ENCODE measurements around the gene DIP2C.
"Not testable (repeated sequence)": the region's sequence is repeated elsewhere in the genome, so short reads cannot be mapped to it uniquely, and the experiment has no call there.

DIP2C gene

DNA sequence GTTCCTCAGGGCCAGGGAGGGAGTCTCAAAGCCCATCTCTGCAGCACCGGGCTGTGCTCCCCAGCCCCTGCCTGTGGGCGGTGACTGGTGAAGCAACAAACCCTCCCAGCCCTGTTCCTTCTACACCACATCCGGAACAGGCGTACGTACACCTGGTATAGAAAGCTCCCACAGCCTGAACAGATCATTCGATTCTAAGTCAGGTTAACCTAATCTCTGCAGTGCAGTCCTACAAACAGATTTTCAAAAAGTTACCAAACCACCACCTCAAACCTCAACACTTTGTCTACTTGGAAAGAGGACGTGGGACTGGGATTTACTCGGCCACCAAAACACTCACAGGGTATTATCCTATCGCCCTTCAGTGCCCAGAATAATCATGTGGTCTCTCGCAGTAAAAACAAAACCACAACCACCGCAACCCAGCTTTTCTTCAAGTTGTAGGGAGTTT lies 238.4 kb downstream of the DIP2C start:
- DNase-seq (ENCODE audit: low read depth in 3 of 3), result peak; percentile 12 to 38 (median 28)

DNA sequence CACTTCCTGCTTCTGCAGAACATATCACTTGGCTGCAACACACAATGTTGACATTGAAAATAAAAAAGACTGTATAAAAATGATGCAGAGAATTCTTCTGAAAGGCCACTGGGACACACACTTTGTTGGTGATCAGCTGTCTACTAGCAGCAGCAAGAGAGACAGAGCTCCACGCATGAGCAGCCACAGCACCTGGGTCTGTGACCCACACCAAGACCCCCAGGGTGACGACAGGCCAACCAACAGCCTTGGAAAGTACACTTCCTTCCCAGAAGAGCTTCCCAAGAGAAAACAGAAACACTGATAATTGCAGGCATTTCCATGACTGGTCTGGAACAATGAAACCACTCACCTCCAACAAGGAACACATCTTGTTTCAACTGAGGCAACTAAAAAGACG lies 239.0 kb downstream of the DIP2C start:
- no peak for DNase-seq (ENCODE audit: low read depth in 3 of 3)

- not testable (repeated sequence) for DNase-seq (ENCODE audit: low read depth in 3 of 3)
These were observed 240.1 kb downstream of the DIP2C start for GRCh38 chr10:449331-449730.

- DNase-seq (ENCODE audit: low read depth in 3 of 3), result no peak
These were observed 246.0 kb downstream of the DIP2C start for GRCh38 chr10:443459-443858.

DNA sequence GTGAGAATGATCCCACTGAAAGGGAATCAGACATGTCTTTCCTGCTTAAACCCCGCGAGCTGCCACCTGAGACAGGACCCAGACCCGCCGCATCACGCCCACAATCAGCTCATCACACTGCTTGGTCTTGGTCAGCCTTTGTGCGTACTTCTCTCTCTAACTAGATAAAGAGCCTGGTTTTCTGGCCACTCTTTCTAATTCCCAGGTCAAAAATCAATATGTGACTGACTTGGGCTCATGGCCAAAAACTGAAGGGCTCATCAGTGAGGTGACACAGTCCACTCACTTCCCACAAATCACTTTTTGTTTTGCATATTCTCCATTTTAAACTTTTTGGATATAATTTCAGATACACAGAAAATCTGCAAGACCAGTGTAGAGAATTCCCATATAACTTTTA lies 247.3 kb downstream of the DIP2C start:
- DNase-seq (ENCODE audit: low read depth in 3 of 3), result no peak

- no peak for DNase-seq (ENCODE audit: low read depth in 3 of 3)
These were observed 247.8 kb downstream of the DIP2C start for GRCh38 chr10:441659-442058.

GRCh38 chr10:440127-440526 lies 249.3 kb downstream of the DIP2C start:
- DNase-seq (ENCODE audit: low read depth in 3 of 3), result no peak

DNA sequence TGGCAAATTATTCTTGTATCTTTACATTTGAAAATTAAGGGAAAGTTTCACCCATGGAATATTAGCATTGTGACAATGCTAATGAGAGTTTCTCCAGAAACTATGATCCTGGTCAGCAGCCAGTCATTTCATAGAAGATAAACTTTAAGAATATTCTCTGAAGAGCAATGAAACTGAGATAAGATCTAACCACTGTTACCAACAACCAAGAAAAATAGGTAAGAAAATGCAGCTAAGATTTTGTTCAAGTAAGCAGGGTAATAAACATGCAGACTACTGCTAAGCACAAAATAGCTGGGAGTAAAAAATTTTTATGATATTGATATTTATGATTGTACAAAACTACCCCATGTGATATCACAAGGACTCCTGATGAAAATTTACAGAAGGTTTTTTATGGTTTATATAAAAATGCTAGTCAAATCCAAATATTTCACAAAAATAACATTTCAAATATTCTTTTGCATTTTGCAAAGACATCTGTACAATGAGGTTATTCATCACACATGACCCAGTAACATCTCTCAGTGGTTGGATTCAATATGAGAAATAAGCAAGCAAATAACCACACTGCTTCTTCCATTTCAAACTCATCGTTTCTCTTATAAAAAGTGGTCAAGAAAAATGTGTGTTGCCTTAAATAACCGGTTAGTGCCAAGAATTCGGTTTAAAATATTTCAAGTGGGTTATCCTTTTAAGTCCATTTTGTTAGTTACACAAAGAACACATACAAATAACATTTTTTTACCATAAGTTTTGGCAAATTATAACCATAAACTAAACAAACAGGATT lies 251.6 kb downstream of the DIP2C start:
- DNase-seq (ENCODE audit: low read depth in 3 of 3), result no peak

- DNase-seq (ENCODE audit: low read depth in 3 of 3), result no peak
These were observed 252.4 kb downstream of the DIP2C start for GRCh38 chr10:436911-437665.

DNA sequence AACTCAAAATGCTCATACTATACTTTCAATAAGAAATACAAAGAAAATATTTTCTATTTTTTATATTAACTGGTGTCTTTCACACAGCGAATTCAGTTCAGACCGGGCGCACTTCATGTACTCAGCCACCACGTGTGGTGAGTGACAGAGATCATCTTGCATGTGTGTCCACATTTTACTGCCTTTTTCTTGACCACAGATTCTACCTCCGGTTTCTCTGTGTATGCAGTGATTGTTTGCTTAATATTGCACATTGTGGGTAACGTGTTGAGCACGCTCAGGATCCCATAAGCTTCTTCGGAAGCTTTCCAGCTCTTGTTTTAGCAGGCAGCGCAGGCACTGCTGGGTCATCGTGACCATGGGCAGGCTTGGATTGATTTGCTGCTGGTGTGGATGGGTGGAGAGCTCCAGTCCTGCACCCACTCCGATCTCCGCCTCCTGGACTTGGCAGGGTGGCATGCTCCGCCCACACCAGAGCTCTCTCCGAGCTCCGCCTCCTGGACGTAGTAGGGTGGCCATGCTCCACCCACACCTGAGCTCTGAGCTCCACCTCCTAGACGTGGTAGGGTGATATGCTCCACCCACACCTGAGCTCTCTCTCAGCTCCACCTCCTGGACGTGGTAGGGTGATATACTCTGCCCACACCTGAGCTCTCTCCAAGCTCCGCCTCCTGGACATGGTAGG lies 253.3 kb downstream of the DIP2C start:
- no peak for DNase-seq (ENCODE audit: low read depth in 3 of 3)

- no peak for DNase-seq (ENCODE audit: low read depth in 3 of 3)
These were observed 254.1 kb downstream of the DIP2C start for GRCh38 chr10:435397-435796.

- no peak for DNase-seq (ENCODE audit: low read depth in 3 of 3)
These were observed 259.8 kb downstream of the DIP2C start for GRCh38 chr10:429696-430095.

- no peak for DNase-seq (ENCODE audit: low read depth in 3 of 3)
These were observed 261.5 kb downstream of the DIP2C start for GRCh38 chr10:427761-428519.

DNA sequence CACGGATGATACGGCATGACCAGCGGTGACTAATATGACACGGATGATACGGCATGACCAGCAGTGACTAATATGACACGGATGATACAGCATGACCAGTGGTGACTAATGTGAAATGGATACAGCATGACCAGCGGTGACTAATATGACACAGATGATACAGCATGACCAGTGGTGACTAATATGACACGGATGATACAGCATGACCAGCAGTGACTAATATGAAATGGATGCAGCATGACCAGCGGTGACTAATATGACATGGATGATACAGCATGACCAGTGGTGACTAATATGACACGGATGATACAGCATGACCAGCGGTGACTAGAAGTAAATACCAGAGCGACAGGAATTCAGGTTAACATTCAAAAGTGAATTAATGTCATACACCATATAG lies 264.1 kb downstream of the DIP2C start:
- DNase-seq (ENCODE audit: low read depth in 3 of 3), result not testable (repeated sequence)

DNA sequence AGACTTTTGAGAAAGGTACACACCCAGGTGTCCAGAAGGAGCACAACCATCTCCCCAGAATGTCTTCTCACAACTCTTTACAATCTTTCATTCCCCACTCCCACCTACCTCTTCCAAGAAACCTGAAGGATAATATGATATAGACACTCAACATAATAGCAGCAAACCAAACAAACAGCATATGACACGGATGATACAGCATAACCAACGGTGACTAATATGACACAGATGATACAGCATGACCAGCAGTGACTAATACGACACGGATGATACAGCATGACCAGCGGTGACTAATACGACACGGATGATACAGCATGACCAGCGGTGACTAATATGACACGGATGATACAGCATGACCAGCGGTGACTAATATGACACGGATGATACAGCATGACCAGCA lies 264.7 kb downstream of the DIP2C start:
- not testable (repeated sequence) for DNase-seq (ENCODE audit: low read depth in 3 of 3)

GRCh38 chr10:423178-423577 lies 266.3 kb downstream of the DIP2C start:
- DNase-seq (ENCODE audit: low read depth in 3 of 3), result no peak

- no peak for DNase-seq (ENCODE audit: low read depth in 3 of 3)
These were observed 266.8 kb downstream of the DIP2C start for GRCh38 chr10:422675-423074.

GRCh38 chr10:422241-422640 lies 267.2 kb downstream of the DIP2C start:
- DNase-seq (ENCODE audit: low read depth in 3 of 3), result no peak

DNA sequence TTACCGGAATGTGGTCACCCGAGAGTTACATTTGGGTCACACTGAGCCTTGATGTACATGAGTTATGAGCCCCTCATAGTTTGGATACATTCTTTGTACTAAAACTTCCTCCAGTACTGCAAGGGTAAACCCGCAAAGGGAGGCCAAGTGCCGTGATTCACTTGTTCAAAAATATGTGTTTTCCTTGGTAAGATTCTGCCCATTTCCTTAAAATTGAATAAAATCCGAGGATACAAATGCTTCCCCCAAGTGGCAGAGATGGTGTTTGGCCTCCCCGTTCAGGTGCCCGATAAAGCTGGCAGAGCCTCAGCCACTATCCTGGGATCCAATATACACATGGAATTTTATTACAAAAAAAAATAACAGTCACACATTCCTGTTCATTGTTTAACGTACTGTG lies 268.3 kb downstream of the DIP2C start:
- no peak for DNase-seq (ENCODE audit: low read depth in 3 of 3)

GRCh38 chr10:420154-421121 lies 269.0 kb downstream of the DIP2C start:
- no peak for DNase-seq (ENCODE audit: low read depth in 3 of 3)

DNA sequence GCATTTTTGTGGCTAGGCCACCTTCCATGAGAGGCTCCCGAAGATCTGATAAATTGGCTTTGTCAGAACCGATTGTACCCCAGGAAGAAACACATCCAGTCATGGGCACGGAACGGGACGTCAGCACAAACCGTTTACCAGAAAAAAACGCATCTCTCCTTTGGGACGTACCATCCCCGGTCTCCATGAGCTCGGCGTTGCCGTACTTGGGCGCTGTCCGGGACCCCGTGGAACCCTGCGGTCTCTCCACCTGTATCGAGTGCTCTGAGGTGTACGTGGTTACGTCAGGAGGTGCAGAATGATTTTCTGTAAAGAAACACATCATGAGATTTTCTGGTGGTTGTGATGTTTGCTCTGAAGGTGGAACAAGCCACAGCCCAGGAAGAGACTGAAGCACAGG lies 270.6 kb downstream of the DIP2C start:
- DNase-seq (ENCODE audit: low read depth in 3 of 3), result no peak
